Omental fat pad (tissue), 4 donors: ENCODE results near the gene DUSP22. TPM values are rescaled to one million over a fixed set of nuclear protein-coding genes. Genes with fewer than 3 reads are reported as not detected.

Experiments
- ATAC-seq: fragments of 150-250 bp; one replicate; pipeline ENCODE4 v1.9.1; 2016; ENCODE audit warnings: mild to moderate bottlenecking, moderate library complexity; ENCODE audit not compliant: low FRiP score
- DNase-seq: peaks from one replicate; pipeline ENCODE4 v3.0.0-alpha.2; 2019; ENCODE audit warnings: low spot score
- CTCF ChIP-seq, 3 donors: fragments of 450-650 bp; IDR thresholded peaks; one replicate each; pipeline ENCODE4 v1.5.1; 2016 to 2017; ENCODE audit warnings: antibody characterized with exemption in 3 of 3, mild to moderate bottlenecking in 3 of 3, moderate library complexity in 2 of 3
- total RNA-seq, 4 donors: library from RNA; depleted of rRNA; stranded (reverse); fragments of >200 nt; gene quantifications; one replicate each; pipeline ENCODE4 v1.1.0, GENCODE V29; 2016

Gene DUSP22
- total RNA-seq, 4 donors from 2014 or later: 47.4 to 93.6 (median 65.4) TPM

- TF ChIP-seq CTCF (IDR thresholded peaks at IDR 0.05): no peak
- no peak for DNase-seq
- ATAC-seq: no peak
Measured at GRCh38 chr6:388202-388903, 96.1 kb downstream of the DUSP22 start.

- DNase-seq (no peak), ATAC-seq (no peak)
- TF ChIP-seq CTCF (IDR thresholded peaks at IDR 0.05): no peak
Measured at GRCh38 chr6:389143-389542, 96.9 kb downstream of the DUSP22 start.

GRCh38 chr6:389622-390021 lies 97.3 kb downstream of the DUSP22 start:
- no peak for DNase-seq
- no peak for TF ChIP-seq CTCF (IDR thresholded peaks at IDR 0.05)
- no peak for ATAC-seq

GRCh38 chr6:390914-391558 lies 98.7 kb downstream of the DUSP22 start:
- TF ChIP-seq CTCF (IDR thresholded peaks at IDR 0.05): no peak
- DNase-seq (no peak), ATAC-seq (no peak)

- DNase-seq: no peak
- no peak for TF ChIP-seq CTCF (IDR thresholded peaks at IDR 0.05)
- ATAC-seq: no peak
Measured at GRCh38 chr6:391559-392440, 99.5 kb downstream of the DUSP22 start, which contains the start of gene IRF4. Gene IRF4, plus strand, starts transcription at chr6:391752. Its CDS starts 1,401 bp downstream, at chr6:393153.

GRCh38 chr6:392441-393390 lies 100.4 kb downstream of the DUSP22 start:
- DNase-seq: no peak
- TF ChIP-seq CTCF (IDR thresholded peaks at IDR 0.05): no peak
- no peak for ATAC-seq
